B cell (primary cell): ENCODE measurements around the gene BLVRB. TPM values are rescaled to one million over a fixed set of nuclear protein-coding genes. Genes with fewer than 3 reads are reported as not detected.

Source experiments
- ATAC-seq: fragments of 200-7000 bp; cut with Tn5 transposase; one replicate; pipeline ENCODE4 v1.10.0; 2021; ENCODE audit warnings: low read depth, mild to moderate bottlenecking, moderate number of reproducible peaks, moderate library complexity
- CTCF ChIA-PET: fragments of 350-600 bp; sonication (Branson Sonifier 250); formaldehyde crosslinking; loops from one replicate; lab custom pipeline; 2021; ENCODE audit warnings: antibody characterized with exemption, inconsistent platforms; lab: Charles Lee
- POLR2A ChIA-PET: fragments of 350-600 bp; sonication (Branson Sonifier 250); formaldehyde crosslinking; loops from one replicate; lab custom pipeline; 2021; ENCODE audit warnings: antibody characterized with exemption; lab: Charles Lee
- DNase-seq: peaks from one replicate; pipeline ENCODE4 v3.0.0; 2013
- H2AFZ ChIP-seq: 2 replicates; pipeline ENCODE4 v1.6.1; 2012; ENCODE audit warnings: mild to moderate bottlenecking, low read depth, low read length; ENCODE audit not compliant: insufficient read depth, poor library complexity, severe bottlenecking
- H3K27ac ChIP-seq, 2 donors: 1 replicate in 1 of 2; 2 replicates in 1 of 2; pipeline ENCODE4 v1.5.1; 2012 to 2013; ENCODE audit warnings: low read length in 2 of 2, mild to moderate bottlenecking in 2 of 2, moderate library complexity in 1 of 2
- H3K27me3 ChIP-seq, 4 experiments: fragments of 200-600 bp in 1 of 4; sonication (generic) in 1 of 4; replicated peaks in 1 of 4; 1 replicate in 2 of 4; 2 replicates in 2 of 4; pipeline versions ENCODE4 v1.6.1 to v1.7.0; 2013 to 2016; ENCODE audit warnings: low read length in 3 of 4, mild to moderate bottlenecking in 2 of 4, mixed read lengths in 1 of 4, moderate library complexity in 1 of 4; ENCODE audit not compliant: insufficient read depth in 4 of 4, control insufficient read depth in 3 of 4; ENCODE audit errors: control extremely low read depth in 1 of 4
- H3K36me3 ChIP-seq, 2 experiments: replicated peaks in 1 of 2; 1 replicate in 1 of 2; 2 replicates in 1 of 2; pipeline versions ENCODE4 v1.6.1 to v1.7.1; 2013; ENCODE audit warnings: low read length in 1 of 2; ENCODE audit not compliant: insufficient read depth in 2 of 2, control insufficient read depth in 1 of 2; ENCODE audit errors: control extremely low read depth in 1 of 2, extremely low read depth in 1 of 2
- H3K4me1 ChIP-seq, 2 donors: fragments of 200-600 bp in 1 of 2; sonication (generic) in 1 of 2; 1 replicate in 1 of 2; 2 replicates in 1 of 2; pipeline versions ENCODE4 v1.5.1 to v1.6.1; 2013 to 2017; ENCODE audit warnings: low read length in 2 of 2; ENCODE audit not compliant: control insufficient read depth in 2 of 2, insufficient read depth in 2 of 2
- H3K4me2 ChIP-seq: replicated peaks from 2 replicates; pipeline ENCODE3; 2012; ENCODE audit warnings: mild to moderate bottlenecking, low read depth, low read length; ENCODE audit not compliant: poor library complexity, severe bottlenecking
- H3K4me3 ChIP-seq, 5 experiments: fragments of 200-600 bp in 1 of 5; sonication (generic) in 1 of 5; 1 replicate in 3 of 5; 2 replicates in 2 of 5; pipeline versions ENCODE4 v1.5.1 to v1.7.0; 2011 to 2016; ENCODE audit warnings: low read length in 4 of 5, mild to moderate bottlenecking in 4 of 5, low read depth in 2 of 5, control low read depth in 1 of 5, moderate library complexity in 1 of 5; ENCODE audit not compliant: insufficient read depth in 1 of 5; ENCODE audit errors: control extremely low read depth in 1 of 5, extremely low read depth in 1 of 5
- H3K79me2 ChIP-seq: fragments of 200-600 bp; sonication (generic); one replicate; pipeline ENCODE4 v1.6.0; 2016; ENCODE audit warnings: low read length; ENCODE audit not compliant: control insufficient read depth, insufficient read depth
- H3K9ac ChIP-seq: fragments of 200-600 bp; sonication (generic); 2 replicates; pipeline ENCODE4 v1.6.1; 2017; ENCODE audit warnings: mild to moderate bottlenecking, low read length, moderate library complexity
- H3K9me3 ChIP-seq, 3 donors: one replicate each; pipeline versions ENCODE4 v1.6.1 to v1.7.1; 2013; ENCODE audit warnings: low read length in 2 of 3; ENCODE audit not compliant: control insufficient read depth in 2 of 3, insufficient read depth in 1 of 3; ENCODE audit errors: control extremely low read depth in 1 of 3
- H4K20me1 ChIP-seq: 2 replicates; pipeline ENCODE4 v1.6.0; 2012; ENCODE audit warnings: mild to moderate bottlenecking, low read length; ENCODE audit not compliant: insufficient read depth, control insufficient read depth, poor library complexity, severe bottlenecking
- H3K27ac Mint-ChIP-seq: one replicate; pipeline ENCODE4 v1.8.0; 2021; ENCODE audit warnings: mixed read lengths
- H3K27me3 Mint-ChIP-seq: one replicate; pipeline ENCODE4 v1.8.0; 2021; ENCODE audit warnings: mixed read lengths
- H3K4me1 Mint-ChIP-seq: one replicate; pipeline ENCODE4 v1.8.0; 2021; ENCODE audit warnings: mixed read lengths
- H3K4me3 Mint-ChIP-seq: one replicate; pipeline ENCODE4 v1.8.0; 2021; ENCODE audit warnings: mixed read lengths
- H3K9me3 Mint-ChIP-seq: one replicate; pipeline ENCODE4 v1.8.0; 2022; ENCODE audit warnings: mixed read lengths; ENCODE audit not compliant: insufficient read depth
- EZH2 ChIP-seq: IDR thresholded peaks from 2 replicates; pipeline ENCODE4 v1.6.1; 2012; ENCODE audit warnings: borderline replicate concordance, low read depth, mild to moderate bottlenecking, moderate library complexity, low read length; ENCODE audit not compliant: insufficient read depth, poor library complexity, severe bottlenecking
- WGBS: methylation state at CpG from one replicate; pipeline ENCODE4 v1.1.5; 2013; ENCODE audit warnings: missing lambda C conversion rate; ENCODE audit not compliant: insufficient coverage; 5-methylcytosine and 5-hydroxymethylcytosine counted together
- intact Hi-C: fragments of 100-400 bp; cut with micrococcal nuclease; formaldehyde crosslinking; loops from one replicate; pipeline ENCODE4 v1.10.0; 2022
- polyA plus RNA-seq: library from polyadenylated mRNA; depleted of rRNA; stranded (reverse); fragments of >200 nt; gene quantifications from 2 replicates; pipeline ENCODE4 v1.2.3, GENCODE V29; 2012
- total RNA-seq, 2 donors: library from RNA; stranded (reverse); fragments of 120-200 nt in 1 of 2; gene quantifications; 1 replicate in 1 of 2; 2 replicates in 1 of 2; pipeline versions ENCODE4 v1.2.3 to v1.2.4, GENCODE V29; 2013 to 2022
- TF ChIP-seq, protein P1 (sequence below): fragments of 200-600 bp; IDR thresholded peaks from one replicate; pipeline ENCODE4 v1.8.0; 2022; ENCODE audit warnings: antibody characterized with exemption, mild to moderate bottlenecking

BLVRB gene
- total and polyA plus RNA-seq, 2 donors (not counting 1 experiment from before 2014, with no cell fraction given) = 14.2 to 23.2 TPM

DNA sequence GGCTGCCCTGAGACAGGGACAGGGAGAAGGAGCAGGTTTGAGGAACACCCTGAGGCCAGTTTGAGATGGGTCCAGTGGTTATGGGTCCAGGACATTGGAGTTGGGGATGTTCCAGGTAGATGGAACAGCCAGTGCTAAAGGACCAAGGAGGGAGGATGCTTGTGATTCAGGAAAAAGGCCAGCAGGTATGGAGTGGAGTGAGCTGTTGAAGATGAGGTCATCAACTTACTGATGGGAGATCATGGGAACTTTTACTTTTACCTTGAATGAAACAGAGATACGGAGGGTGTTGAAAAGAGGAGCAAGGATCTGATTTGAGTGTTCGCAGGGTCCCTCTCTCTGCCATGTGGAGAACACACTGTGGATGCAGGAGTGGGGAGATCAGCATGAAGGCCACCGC, 26.7 kb upstream of the BLVRB start:
- WGBS = 97% methylated on average over 3 of the region's 3 CpGs
- Histone ChIP-seq H3K27me3 (peaks cover 0 to 33% (median 3%) of the 10 kb centered on the region in 4 experiments), H3K36me3 (no peaks in the 10 kb centered on the region), H3K9ac (no peak overlapping the region), H3K4me1 (peaks cover 0 to 3% of the 10 kb centered on the region in 2 donors), H3K79me2 (no peaks in the 10 kb centered on the region), H4K20me1 (no peaks in the 10 kb centered on the region), H3K27ac (no peak overlapping the region), H2AFZ (no peak overlapping the region), H3K9me3 (peaks cover 0 to 26% (median 0%) of the 10 kb centered on the region in 3 donors), H3K4me2 (no peak overlapping the region), H3K4me3 (no peak overlapping the region)
- Mint-ChIP-seq H3K27me3 (peaks cover 35% of the 10 kb centered on the region), H3K9me3 (no peaks in the 10 kb centered on the region), H3K27ac (no peak overlapping the region), H3K4me1 (peaks cover 6% of the 10 kb centered on the region), H3K4me3 (no peak overlapping the region)
- DNase-seq (no peak), ATAC-seq (no peak)
- intact Hi-C loops = no loop called here
- ChIA-PET POLR2A (no interaction called here), CTCF (no interaction called here)
- TF ChIP-seq EZH2 = no peak
- TF ChIP-seq, protein P1, sequence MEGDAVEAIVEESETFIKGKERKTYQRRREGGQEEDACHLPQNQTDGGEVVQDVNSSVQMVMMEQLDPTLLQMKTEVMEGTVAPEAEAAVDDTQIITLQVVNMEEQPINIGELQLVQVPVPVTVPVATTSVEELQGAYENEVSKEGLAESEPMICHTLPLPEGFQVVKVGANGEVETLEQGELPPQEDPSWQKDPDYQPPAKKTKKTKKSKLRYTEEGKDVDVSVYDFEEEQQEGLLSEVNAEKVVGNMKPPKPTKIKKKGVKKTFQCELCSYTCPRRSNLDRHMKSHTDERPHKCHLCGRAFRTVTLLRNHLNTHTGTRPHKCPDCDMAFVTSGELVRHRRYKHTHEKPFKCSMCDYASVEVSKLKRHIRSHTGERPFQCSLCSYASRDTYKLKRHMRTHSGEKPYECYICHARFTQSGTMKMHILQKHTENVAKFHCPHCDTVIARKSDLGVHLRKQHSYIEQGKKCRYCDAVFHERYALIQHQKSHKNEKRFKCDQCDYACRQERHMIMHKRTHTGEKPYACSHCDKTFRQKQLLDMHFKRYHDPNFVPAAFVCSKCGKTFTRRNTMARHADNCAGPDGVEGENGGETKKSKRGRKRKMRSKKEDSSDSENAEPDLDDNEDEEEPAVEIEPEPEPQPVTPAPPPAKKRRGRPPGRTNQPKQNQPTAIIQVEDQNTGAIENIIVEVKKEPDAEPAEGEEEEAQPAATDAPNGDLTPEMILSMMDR = no peak

- Histone ChIP-seq H3K4me1 (peaks cover 0 to 3% of the 10 kb centered on the region in 2 donors), H3K9me3 (peaks cover 0 to 26% (median 0%) of the 10 kb centered on the region in 3 donors), H3K9ac (no peak overlapping the region), H3K79me2 (no peaks in the 10 kb centered on the region), H4K20me1 (no peaks in the 10 kb centered on the region), H3K27me3 (peaks cover 0 to 32% (median 3%) of the 10 kb centered on the region in 4 experiments), H3K4me3 (no peak overlapping the region), H3K4me2 (no peak overlapping the region), H3K36me3 (no peaks in the 10 kb centered on the region), H3K27ac (no peak overlapping the region), H2AFZ (no peak overlapping the region)
- ChIA-PET CTCF (no interaction called here), POLR2A (no interaction called here)
- DNase-seq = no peak
- no peak for ATAC-seq
- TF ChIP-seq EZH2 = no peak
- TF ChIP-seq, protein P1 = no peak
- peaks cover 6% of the 10 kb centered on the region for H3K4me1 Mint-ChIP-seq
- H3K27me3 Mint-ChIP-seq = peaks cover 35% of the 10 kb centered on the region
- H3K27ac Mint-ChIP-seq = no peak overlapping the region
- intact Hi-C loops = no loop called here
- no peak overlapping the region for H3K4me3 Mint-ChIP-seq
- H3K9me3 Mint-ChIP-seq = no peaks in the 10 kb centered on the region
- 63% methylated on average over 25 of the region's 25 CpGs for WGBS
These were observed 24.3 kb upstream of the BLVRB start for GRCh38 chr19:40489882-40490230.
